ENCODE results near the gene LRG1.
A peak's percentile ranks its signal among the peaks of the same experiment; 100 is the strongest.

The LRG1 gene

GRCh38 chr19:4586245-4586644 lies 46.4 kb upstream of the LRG1 start:
- peak overlapping the region; percentile 89 for H3K4me2 ChIP-seq (ENCODE audit: low read length)
- no peaks in the 10 kb centered on the region for H4K20me1 ChIP-seq (ENCODE audit: insufficient read depth, low read length)
- H3K27ac ChIP-seq (ENCODE audit: low read length): peak overlapping the region; percentile 76
- peaks cover 58% of the 10 kb centered on the region for H3K4me1 ChIP-seq (ENCODE audit: low read length)
- no peaks in the 10 kb centered on the region for H3K9me3 ChIP-seq (ENCODE audit: insufficient read depth, low read length)
- H3K4me3 ChIP-seq (ENCODE audit: low read length): peak overlapping the region; percentile 51
- H3K36me3 ChIP-seq (replicated peaks; ENCODE audit: low read depth, low read length): no peaks in the 10 kb centered on the region
- H2AFZ ChIP-seq (ENCODE audit: low read depth, low read length): peak overlapping the region; percentile 37; the same call in 1 of the 2 replicates
- no peaks in the 10 kb centered on the region for H3K79me2 ChIP-seq (ENCODE audit: low read length)
- H3K27me3 ChIP-seq (ENCODE audit: low read depth, low read length): no peaks in the 10 kb centered on the region
- no peak for TF ChIP-seq EZH2phosphoT487 (IDR thresholded peaks at IDR 0.05; ENCODE audit: low read depth)
- no peak for TF ChIP-seq CTCF (IDR thresholded peaks at IDR 0.05; ENCODE audit: low read depth, low read length)
- peak overlapping the region; percentile 31; the same call in 1 of the 2 replicates for H3K9ac ChIP-seq (ENCODE audit: low read length)

GRCh38 chr19:4585556-4585955 lies 45.7 kb upstream of the LRG1 start:
- H2AFZ ChIP-seq (ENCODE audit: low read depth, low read length): no peak overlapping the region
- peak overlapping the region; percentile 76; the same call in 1 of the 2 replicates for H3K27ac ChIP-seq (ENCODE audit: low read length)
- peak overlapping the region; percentile 85 for H3K4me3 ChIP-seq (ENCODE audit: low read length)
- no peaks in the 10 kb centered on the region for H3K9me3 ChIP-seq (ENCODE audit: insufficient read depth, low read length)
- H3K4me1 ChIP-seq (ENCODE audit: low read length): peaks cover 51% of the 10 kb centered on the region
- H3K4me2 ChIP-seq (ENCODE audit: low read length): peak overlapping the region; percentile 89
- H4K20me1 ChIP-seq (ENCODE audit: insufficient read depth, low read length): no peaks in the 10 kb centered on the region
- no peaks in the 10 kb centered on the region for H3K36me3 ChIP-seq (replicated peaks; ENCODE audit: low read depth, low read length)
- no peaks in the 10 kb centered on the region for H3K27me3 ChIP-seq (ENCODE audit: low read depth, low read length)
- no peak for TF ChIP-seq EZH2phosphoT487 (IDR thresholded peaks at IDR 0.05; ENCODE audit: low read depth)
- TF ChIP-seq CTCF (IDR thresholded peaks at IDR 0.05; ENCODE audit: low read depth, low read length): no peak
- H3K79me2 ChIP-seq (ENCODE audit: low read length): peaks cover 4% of the 10 kb centered on the region
- peak overlapping the region; percentile 86; the same call in 1 of the 2 replicates for H3K9ac ChIP-seq (ENCODE audit: low read length)

- no peaks in the 10 kb centered on the region for H4K20me1 ChIP-seq (ENCODE audit: insufficient read depth, low read length)
- no peaks in the 10 kb centered on the region for H3K27me3 ChIP-seq (ENCODE audit: low read depth, low read length)
- peaks cover 56% of the 10 kb centered on the region for H3K4me1 ChIP-seq (ENCODE audit: low read length)
- H3K4me2 ChIP-seq (ENCODE audit: low read length): peak overlapping the region; percentile 89
- no peaks in the 10 kb centered on the region for H3K36me3 ChIP-seq (replicated peaks; ENCODE audit: low read depth, low read length)
- H3K27ac ChIP-seq (ENCODE audit: low read length): peak overlapping the region; percentile 76
- peak overlapping the region; percentile 9; the same call in 1 of the 2 replicates for H2AFZ ChIP-seq (ENCODE audit: low read depth, low read length)
- H3K9me3 ChIP-seq (ENCODE audit: insufficient read depth, low read length): no peaks in the 10 kb centered on the region
- peak overlapping the region; percentile 86 for H3K9ac ChIP-seq (ENCODE audit: low read length)
- no peak for TF ChIP-seq CTCF (IDR thresholded peaks at IDR 0.05; ENCODE audit: low read depth, low read length)
- no peak for TF ChIP-seq EZH2phosphoT487 (IDR thresholded peaks at IDR 0.05; ENCODE audit: low read depth)
- peak overlapping the region; percentile 85 for H3K4me3 ChIP-seq (ENCODE audit: low read length)
- peaks cover 11% of the 10 kb centered on the region for H3K79me2 ChIP-seq (ENCODE audit: low read length)
Observed at GRCh38 chr19:4584670-4585460, 45.0 kb upstream of the LRG1 start.

- Histone ChIP-seq H2AFZ (ENCODE audit: low read depth, low read length) (peak overlapping the region; percentile 9; the same call in 1 of the 2 replicates), H3K79me2 (ENCODE audit: low read length) (peaks cover 13% of the 10 kb centered on the region), H3K4me1 (ENCODE audit: low read length) (peaks cover 54% of the 10 kb centered on the region), H3K4me2 (ENCODE audit: low read length) (peak overlapping the region; percentile 89), H3K4me3 (ENCODE audit: low read length) (peak overlapping the region; percentile 85), H4K20me1 (ENCODE audit: insufficient read depth, low read length) (no peaks in the 10 kb centered on the region), H3K27me3 (ENCODE audit: low read depth, low read length) (no peaks in the 10 kb centered on the region), H3K27ac (ENCODE audit: low read length) (peak overlapping the region; percentile 76), H3K9me3 (ENCODE audit: insufficient read depth, low read length) (no peaks in the 10 kb centered on the region), H3K36me3 (replicated peaks; ENCODE audit: low read depth, low read length) (no peaks in the 10 kb centered on the region), H3K9ac (ENCODE audit: low read length) (peak overlapping the region; percentile 86)
- no peak for TF ChIP-seq EZH2phosphoT487 (IDR thresholded peaks at IDR 0.05; ENCODE audit: low read depth)
Observed at GRCh38 chr19:4583961-4584669, 44.3 kb upstream of the LRG1 start.

Data from OCI-LY3 (cell line).